NCI-H2171 treated with DMSO at 0.1 percent for 48 hours (cell line): ENCODE data around the gene ATXN10.

ENCODE experiments used
- DNase-seq: peaks from one replicate; lab custom pipeline; 2025; lab: John Stamatoyannopoulos, UW

Gene ATXN10

GRCh38 chr22:45830531-45831245 lies 159.1 kb downstream of the ATXN10 start:
- no peak for DNase-seq

- no peak for DNase-seq
Observed at GRCh38 chr22:45831394-45831793, 159.8 kb downstream of the ATXN10 start.

GRCh38 chr22:45832180-45832579 lies 160.5 kb downstream of the ATXN10 start:
- DNase-seq, result no peak

- DNase-seq, result no peak
Observed at GRCh38 chr22:45832959-45833580, 161.4 kb downstream of the ATXN10 start.

- DNase-seq, result no peak
Observed at GRCh38 chr22:45833613-45834012, 162.0 kb downstream of the ATXN10 start.

GRCh38 chr22:45834241-45834640 lies 162.6 kb downstream of the ATXN10 start:
- DNase-seq, result no peak

- no peak for DNase-seq
Observed at GRCh38 chr22:45834795-45835194, 163.2 kb downstream of the ATXN10 start.

- DNase-seq, result no peak
Observed at GRCh38 chr22:45836418-45837169, 165.0 kb downstream of the ATXN10 start.

- DNase-seq, result no peak
Observed at GRCh38 chr22:45837508-45837907, 165.9 kb downstream of the ATXN10 start.

- no peak for DNase-seq
Observed at GRCh38 chr22:45838305-45838887, 166.8 kb downstream of the ATXN10 start.

- DNase-seq, result no peak
Observed at GRCh38 chr22:45840483-45840882, 168.8 kb downstream of the ATXN10 start.

GRCh38 chr22:45842291-45842991 lies 170.8 kb downstream of the ATXN10 start:
- no peak for DNase-seq

GRCh38 chr22:45843031-45843430 lies 171.4 kb downstream of the ATXN10 start:
- DNase-seq, result no peak

GRCh38 chr22:45843986-45844385 lies 172.4 kb downstream of the ATXN10 start:
- no peak for DNase-seq

GRCh38 chr22:45845076-45845487 lies 173.4 kb downstream of the ATXN10 start:
- DNase-seq, result no peak

GRCh38 chr22:45846952-45847351 lies 175.3 kb downstream of the ATXN10 start:
- DNase-seq, result no peak

- DNase-seq, result no peak
Observed at GRCh38 chr22:45848904-45849303, 177.3 kb downstream of the ATXN10 start.

- DNase-seq, result no peak
Observed at GRCh38 chr22:45852826-45853225, 181.2 kb downstream of the ATXN10 start.

- no peak for DNase-seq
Observed at GRCh38 chr22:45855961-45856360, 184.3 kb downstream of the ATXN10 start.

- no peak for DNase-seq
Observed at GRCh38 chr22:45857519-45857918, 185.9 kb downstream of the ATXN10 start.

GRCh38 chr22:45859231-45860161 lies 187.9 kb downstream of the ATXN10 start:
- DNase-seq, result no peak
